ENCODE data around the gene CMC4. TPM values are rescaled to one million over a fixed set of nuclear protein-coding genes. Genes with fewer than 3 reads are reported as not detected.
A peak's percentile ranks its signal among the peaks of the same experiment; 100 is the strongest.

The CMC4 gene
- total and polyA plus RNA-seq, 2 experiments from 2014 or later: 10.8 to 18.4 TPM

DNA sequence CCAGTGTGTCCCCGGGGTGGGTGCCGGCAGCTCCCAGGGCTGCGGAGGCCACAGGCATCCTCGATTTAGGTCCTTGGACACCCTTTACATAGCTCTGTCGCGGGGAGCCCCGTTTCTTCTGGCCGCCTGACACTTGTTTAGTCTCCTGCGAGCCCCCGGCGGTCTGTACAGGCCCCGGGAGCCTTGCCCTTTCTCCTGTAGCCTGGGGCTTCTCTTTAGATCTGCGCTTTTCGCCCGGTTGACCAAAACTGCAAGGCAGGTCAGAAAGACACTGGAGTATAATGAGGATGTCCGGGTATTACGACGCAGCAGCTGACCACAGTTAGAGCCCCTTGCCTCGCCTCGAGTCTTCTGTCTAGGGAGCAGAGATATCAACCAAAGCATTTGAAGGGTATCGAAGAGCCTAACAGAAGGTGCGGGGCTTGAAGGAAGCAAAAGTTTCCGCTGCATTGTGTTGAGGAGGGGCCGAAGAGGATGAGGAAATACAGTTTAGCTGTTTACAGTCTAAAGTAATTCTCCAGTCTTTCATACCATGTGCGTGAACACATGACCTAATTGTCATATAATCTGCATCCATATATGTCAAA lies 851 bp upstream of the CMC4 start:
- no peak for DNase-seq (ENCODE audit: low spot score)
- 53% methylated on average over 25 of the region's 25 CpGs for WGBS (ENCODE audit: low lambda C conversion rate, missing lambda C conversion rate)
- no peaks in the 10 kb centered on the region for H4K20me1 ChIP-seq (ENCODE audit: insufficient read depth, poor library complexity, severe bottlenecking)
- peaks cover 6% of the 10 kb centered on the region for H3K4me1 ChIP-seq (ENCODE audit: insufficient read depth)
- H3K4me2 ChIP-seq: peak overlapping the region; percentile 83
- H3K9me3 ChIP-seq (ENCODE audit: low read depth): no peaks in the 10 kb centered on the region
- peak overlapping the region; percentile 85 for H3K27ac ChIP-seq
- H3K79me2 ChIP-seq: peaks cover 24% of the 10 kb centered on the region
- H3K9me2 ChIP-seq (replicated peaks; ENCODE audit: insufficient read depth): no peaks in the 10 kb centered on the region
- TF ChIP-seq, protein P1, sequence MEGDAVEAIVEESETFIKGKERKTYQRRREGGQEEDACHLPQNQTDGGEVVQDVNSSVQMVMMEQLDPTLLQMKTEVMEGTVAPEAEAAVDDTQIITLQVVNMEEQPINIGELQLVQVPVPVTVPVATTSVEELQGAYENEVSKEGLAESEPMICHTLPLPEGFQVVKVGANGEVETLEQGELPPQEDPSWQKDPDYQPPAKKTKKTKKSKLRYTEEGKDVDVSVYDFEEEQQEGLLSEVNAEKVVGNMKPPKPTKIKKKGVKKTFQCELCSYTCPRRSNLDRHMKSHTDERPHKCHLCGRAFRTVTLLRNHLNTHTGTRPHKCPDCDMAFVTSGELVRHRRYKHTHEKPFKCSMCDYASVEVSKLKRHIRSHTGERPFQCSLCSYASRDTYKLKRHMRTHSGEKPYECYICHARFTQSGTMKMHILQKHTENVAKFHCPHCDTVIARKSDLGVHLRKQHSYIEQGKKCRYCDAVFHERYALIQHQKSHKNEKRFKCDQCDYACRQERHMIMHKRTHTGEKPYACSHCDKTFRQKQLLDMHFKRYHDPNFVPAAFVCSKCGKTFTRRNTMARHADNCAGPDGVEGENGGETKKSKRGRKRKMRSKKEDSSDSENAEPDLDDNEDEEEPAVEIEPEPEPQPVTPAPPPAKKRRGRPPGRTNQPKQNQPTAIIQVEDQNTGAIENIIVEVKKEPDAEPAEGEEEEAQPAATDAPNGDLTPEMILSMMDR (IDR thresholded peaks at IDR 0.05; ENCODE audit: poor library complexity): no peak
- no peak for TF ChIP-seq EZH2phosphoT487 (IDR thresholded peaks at IDR 0.05; ENCODE audit: low read depth, severe bottlenecking, unreplicated experiment)
- no peak for TF ChIP-seq EZH2 (IDR thresholded peaks at IDR 0.05; ENCODE audit: borderline replicate concordance)
- H2AFZ ChIP-seq: peak overlapping the region; percentile 78
- H3K4me3 ChIP-seq: peak overlapping the region; percentile 63
- H3K27me3 ChIP-seq: no peaks in the 10 kb centered on the region
- no peaks in the 10 kb centered on the region for H3K36me3 ChIP-seq (replicated peaks; ENCODE audit: insufficient read depth, low read depth)

DNA sequence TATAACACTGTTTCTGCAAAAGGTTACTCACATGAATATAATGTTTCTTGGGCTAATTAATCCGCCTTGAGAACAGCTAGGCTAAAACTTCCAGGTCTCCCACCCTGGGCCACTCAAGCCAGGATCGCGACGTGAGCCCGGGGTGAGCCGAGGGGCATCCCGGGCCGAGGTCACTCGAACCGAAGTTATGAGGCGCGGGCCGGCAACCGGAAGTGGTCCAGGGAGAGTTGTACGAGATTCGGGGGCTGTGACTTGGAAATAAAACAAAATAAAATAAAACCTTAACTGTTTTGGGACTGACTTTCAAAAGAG lies 317 bp downstream of the CMC4 start:
- Histone ChIP-seq H3K27me3 (no peaks in the 10 kb centered on the region), H4K20me1 (ENCODE audit: insufficient read depth, poor library complexity, severe bottlenecking) (no peaks in the 10 kb centered on the region), H3K4me1 (ENCODE audit: insufficient read depth) (peaks cover 6% of the 10 kb centered on the region), H3K4me2 (peak overlapping the region; percentile 82), H2AFZ (peak overlapping the region; percentile 85), H3K4me3 (peak overlapping the region; percentile 79), H3K79me2 (peaks cover 24% of the 10 kb centered on the region), H3K9me3 (ENCODE audit: low read depth) (no peaks in the 10 kb centered on the region), H3K27ac (peak overlapping the region; percentile 97), H3K9me2 (replicated peaks; ENCODE audit: insufficient read depth) (no peaks in the 10 kb centered on the region), H3K36me3 (replicated peaks; ENCODE audit: insufficient read depth, low read depth) (no peaks in the 10 kb centered on the region)
- WGBS (ENCODE audit: low lambda C conversion rate, missing lambda C conversion rate): 30% methylated on average over 16 of the region's 16 CpGs
- TF ChIP-seq EZH2phosphoT487 (IDR thresholded peaks at IDR 0.05; ENCODE audit: low read depth, severe bottlenecking, unreplicated experiment) (no peak), EZH2 (IDR thresholded peaks at IDR 0.05; ENCODE audit: borderline replicate concordance) (no peak)
- TF ChIP-seq, protein P1 (IDR thresholded peaks at IDR 0.05; ENCODE audit: poor library complexity): no peak
- DNase-seq (ENCODE audit: low spot score): no peak

DNA sequence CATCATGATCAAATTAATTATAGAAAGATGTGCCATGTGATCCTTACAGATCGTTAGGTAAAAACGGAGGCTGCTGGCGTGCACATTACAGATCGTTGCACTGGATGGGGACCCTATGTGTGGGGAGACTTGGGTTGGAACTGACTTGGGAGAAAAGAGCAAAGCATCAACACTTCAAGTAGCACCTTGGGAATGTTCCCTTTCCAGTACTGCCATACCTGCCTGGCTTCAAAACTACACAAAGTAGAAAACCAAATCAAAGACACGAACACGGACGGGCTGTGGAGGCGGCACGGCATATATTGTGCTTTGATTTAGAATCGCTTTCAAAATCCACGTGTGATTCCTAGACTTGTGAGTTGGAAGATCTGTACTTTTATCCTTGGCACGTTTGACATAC lies 898 bp downstream of the CMC4 start:
- Histone ChIP-seq H3K27me3 (no peaks in the 10 kb centered on the region), H3K9me3 (ENCODE audit: low read depth) (no peaks in the 10 kb centered on the region), H3K36me3 (replicated peaks; ENCODE audit: insufficient read depth, low read depth) (no peaks in the 10 kb centered on the region), H2AFZ (peak overlapping the region; percentile 85), H3K79me2 (peaks cover 24% of the 10 kb centered on the region), H4K20me1 (ENCODE audit: insufficient read depth, poor library complexity, severe bottlenecking) (no peaks in the 10 kb centered on the region), H3K4me2 (peak overlapping the region; percentile 82), H3K9me2 (replicated peaks; ENCODE audit: insufficient read depth) (no peaks in the 10 kb centered on the region), H3K27ac (peak overlapping the region; percentile 97), H3K4me3 (peak overlapping the region; percentile 79), H3K4me1 (ENCODE audit: insufficient read depth) (peaks cover 6% of the 10 kb centered on the region)
- 52% methylated on average over 12 of the region's 12 CpGs for WGBS (ENCODE audit: low lambda C conversion rate, missing lambda C conversion rate)
- TF ChIP-seq EZH2phosphoT487 (IDR thresholded peaks at IDR 0.05; ENCODE audit: low read depth, severe bottlenecking, unreplicated experiment) (no peak), EZH2 (IDR thresholded peaks at IDR 0.05; ENCODE audit: borderline replicate concordance) (no peak)
- TF ChIP-seq, protein P1 (IDR thresholded peaks at IDR 0.05; ENCODE audit: poor library complexity): no peak
- no peak for DNase-seq (ENCODE audit: low spot score)

All from hepatocyte (in vitro differentiated cells).